Esophagus squamous epithelium (tissue), 5 donors: ENCODE results near the gene SLC38A9. TPM values are rescaled to one million over a fixed set of nuclear protein-coding genes. Genes with fewer than 3 reads are reported as not detected.

Source experiments
- DNase-seq: peaks from one replicate; lab custom pipeline; 2025; lab: John Stamatoyannopoulos, UW
- H3K27ac ChIP-seq, 4 donors: fragments of 200-600 bp; sonication (generic); one replicate each; pipeline ENCODE4 v1.5.1; 2016 to 2019; ENCODE audit warnings: mild to moderate bottlenecking in 1 of 4
- H3K27me3 ChIP-seq, 4 donors: fragments of 200-600 bp; sonication (generic); 1 replicate in 3 of 4; 2 replicates in 1 of 4; pipeline versions ENCODE4 v1.5.1 to v1.6.0; 2017 to 2021; ENCODE audit warnings: antibody characterized with exemption in 1 of 4
- H3K36me3 ChIP-seq, 3 donors: fragments of 200-600 bp; sonication (generic); one replicate each; pipeline ENCODE4 v1.5.1; 2016 to 2019
- H3K4me1 ChIP-seq, 3 donors: fragments of 200-600 bp; sonication (generic); one replicate each; pipeline ENCODE4 v1.5.1; 2017 to 2019
- H3K4me3 ChIP-seq, 4 donors: fragments of 200-600 bp; sonication (generic); 1 replicate in 3 of 4; 2 replicates in 1 of 4; pipeline ENCODE4 v1.5.1; 2016 to 2019; ENCODE audit warnings: mild to moderate bottlenecking in 2 of 4, moderate library complexity in 1 of 4
- H3K9me3 ChIP-seq, 3 donors: fragments of 200-600 bp; sonication (generic); one replicate each; pipeline ENCODE4 v1.5.1; 2016 to 2019
- CTCF ChIP-seq, 6 experiments: fragments of 450-650 bp in 4 of 6; fragments of 200-600 bp in 2 of 6; sonication (generic) in 2 of 6; IDR thresholded peaks; one replicate each; pipeline ENCODE4 v1.5.1; 2016 to 2019; ENCODE audit warnings: antibody characterized with exemption in 6 of 6, mild to moderate bottlenecking in 4 of 6, moderate library complexity in 4 of 6
- POLR2A ChIP-seq, 4 donors: fragments of 450-650 bp; IDR thresholded peaks; one replicate each; pipeline ENCODE4 v1.6.1; 2017; ENCODE audit warnings: antibody characterized with exemption in 4 of 4, mild to moderate bottlenecking in 4 of 4, moderate library complexity in 3 of 4
- WGBS, 2 donors: methylation state at CpG; one replicate each; pipeline ENCODE4 v1.1.5; 2018; 5-methylcytosine and 5-hydroxymethylcytosine counted together
- intact Hi-C: fragments of 100-400 bp; cut with DNase I; formaldehyde crosslinking; loops from one replicate; pipeline ENCODE4 v1.15.0; 2022
- total RNA-seq, 4 donors: library from RNA; depleted of rRNA; stranded (reverse); fragments of >200 nt; gene quantifications; one replicate each; pipeline ENCODE4 v1.1.0, GENCODE V29; 2016
- donor health status: DM: yes; HTN: yes; CAD: no.

Gene SLC38A9
- total RNA-seq, 4 donors from 2014 or later, result 16.0 to 29.8 (median 23.3) TPM

- intact Hi-C loops, result no loop called here
- whole genome bisulfite sequencing, 2 donors, result 9 to 21% methylated on average over 1 of the region's 1 CpG
- TF ChIP-seq POLR2A (IDR thresholded peaks at IDR 0.05) (no peak), CTCF (IDR thresholded peaks at IDR 0.05) (no peak)
- Histone ChIP-seq H3K4me1 (peaks cover 0 to 15% (median 5%) of the 10 kb centered on the region in 3 donors), H3K4me3 (no peak overlapping the region), H3K9me3 (no peaks in the 10 kb centered on the region), H3K36me3 (no peaks in the 10 kb centered on the region), H3K27me3 (no peaks in the 10 kb centered on the region), H3K27ac (peak overlapping the region in 2 of 4 donors; percentile 10 to 30)
- no peak for DNase-seq
These were observed 37.0 kb downstream of the SLC38A9 start for GRCh38 chr5:55675119-55675518.

GRCh38 chr5:55674340-55674739 is 37.8 kb downstream of the SLC38A9 start:
- H3K27ac ChIP-seq, result no peak overlapping the region
- H3K36me3 ChIP-seq, result peaks cover 0 to under 1% (median 0%) of the 10 kb centered on the region in 3 donors
- H3K9me3 ChIP-seq, result no peaks in the 10 kb centered on the region
- DNase-seq, result no peak
- no peak for TF ChIP-seq POLR2A (IDR thresholded peaks at IDR 0.05)
- no peak for TF ChIP-seq CTCF (IDR thresholded peaks at IDR 0.05)
- WGBS, 2 donors, result 45 to 97% methylated on average over 2 of the region's 2 CpGs
- H3K4me3 ChIP-seq, result no peak overlapping the region
- H3K27me3 ChIP-seq, result no peaks in the 10 kb centered on the region
- peaks cover 0 to 15% (median 5%) of the 10 kb centered on the region in 3 donors for H3K4me1 ChIP-seq
- intact Hi-C loops, result no loop called here

GRCh38 chr5:55672477-55672911 is 39.6 kb downstream of the SLC38A9 start:
- H3K4me1 ChIP-seq, result peaks cover 0 to 27% (median 10%) of the 10 kb centered on the region in 3 donors
- DNase-seq, result no peak
- intact Hi-C loops, result no loop called here
- WGBS, 2 donors, result 69 to 78% methylated on average over 2 of the region's 2 CpGs
- H3K36me3 ChIP-seq, result peaks cover 0 to 15% (median 0%) of the 10 kb centered on the region in 3 donors
- TF ChIP-seq POLR2A (IDR thresholded peaks at IDR 0.05) (no peak), CTCF (IDR thresholded peaks at IDR 0.05) (no peak)
- no peaks in the 10 kb centered on the region for H3K9me3 ChIP-seq
- peak overlapping the region in 1 of 4 donors; percentile 0 for H3K27ac ChIP-seq
- H3K4me3 ChIP-seq, result no peak overlapping the region
- H3K27me3 ChIP-seq, result no peaks in the 10 kb centered on the region

- Histone ChIP-seq H3K9me3 (no peaks in the 10 kb centered on the region), H3K4me3 (no peak overlapping the region), H3K27me3 (no peaks in the 10 kb centered on the region), H3K4me1 (peaks cover 0 to 27% (median 10%) of the 10 kb centered on the region in 3 donors), H3K36me3 (peaks cover 0 to 15% (median 0%) of the 10 kb centered on the region in 3 donors), H3K27ac (peak overlapping the region in 1 of 4 donors; percentile 0)
- DNase-seq, result no peak
- intact Hi-C loops, result no loop called here
- 92 to 100% methylated on average over 1 of the region's 1 CpG for WGBS, 2 donors
- TF ChIP-seq POLR2A (IDR thresholded peaks at IDR 0.05) (no peak), CTCF (IDR thresholded peaks at IDR 0.05) (no peak)
These were observed 40.1 kb downstream of the SLC38A9 start for GRCh38 chr5:55671975-55672374.

GRCh38 chr5:55668356-55668755 is 43.8 kb downstream of the SLC38A9 start:
- H3K9me3 ChIP-seq, result no peaks in the 10 kb centered on the region
- DNase-seq, result no peak
- no peak overlapping the region for H3K4me3 ChIP-seq
- H3K4me1 ChIP-seq, result peaks cover 0 to 12% (median 4%) of the 10 kb centered on the region in 3 donors
- H3K36me3 ChIP-seq, result peaks cover 0 to 28% (median 0%) of the 10 kb centered on the region in 3 donors
- peak overlapping the region in 1 of 4 donors; percentile 18 for H3K27ac ChIP-seq
- TF ChIP-seq POLR2A (IDR thresholded peaks at IDR 0.05) (no peak), CTCF (IDR thresholded peaks at IDR 0.05) (no peak)
- H3K27me3 ChIP-seq, result no peaks in the 10 kb centered on the region
- intact Hi-C loops, result no loop called here
